ENCODE measurements around the gene PRADC1. TPM values are rescaled to one million over a fixed set of nuclear protein-coding genes. Genes with fewer than 3 reads are reported as not detected.

Gene PRADC1
- total RNA-seq, 1 experiment from 2014 or later: 8.6 TPM

GRCh38 chr2:73264783-73265182 lies 31.7 kb upstream of the PRADC1 start:
- BruUV-seq (replicated peaks): no TSS peak
- Histone ChIP-seq H3K27ac (ENCODE audit: low read depth, low read length) (no peak overlapping the region), H3K9ac (ENCODE audit: low read length) (no peak overlapping the region), H3K9me2 (ENCODE audit: insufficient read depth) (no peaks in the 10 kb centered on the region), H3K4me2 (ENCODE audit: low read length) (no peak overlapping the region), H3K79me2 (ENCODE audit: insufficient read depth, low read length) (peaks cover 30% of the 10 kb centered on the region), H3K36me3 (ENCODE audit: control insufficient read depth in 1 of 2, insufficient read depth in 2 of 2, low read length in 2 of 2) (peaks cover 12 to 17% of the 10 kb centered on the region in 2 experiments; a peak in 3 of 4 replicates), H4K20me1 (ENCODE audit: insufficient read depth) (no peaks in the 10 kb centered on the region), H3K4me1 (ENCODE audit: control insufficient read depth in 1 of 2, insufficient read depth in 2 of 2, low read length in 2 of 2) (peaks cover 8 to 27% of the 10 kb centered on the region in 2 experiments), H3K9me3 (ENCODE audit: control insufficient read depth in 1 of 2, insufficient read depth in 1 of 2, low read depth in 1 of 2, low read length in 2 of 2) (no peaks in the 10 kb centered on the region), H3K27me3 (ENCODE audit: insufficient read depth, low read length) (no peaks in the 10 kb centered on the region), H2AFZ (ENCODE audit: low read depth, low read length, poor library complexity, severe bottlenecking) (no peak overlapping the region), H3K4me3 (replicated peaks in 1 of 2; ENCODE audit: low read depth in 1 of 2, low read length in 2 of 2) (no peak overlapping the region)
- no peak for ATAC-seq
- no peak for TF ChIP-seq ELF1 (IDR thresholded peaks at IDR 0.05; ENCODE audit: borderline replicate concordance, low read depth)
- no peak for TF ChIP-seq CEBPB (IDR thresholded peaks at IDR 0.05; ENCODE audit: low read depth)
- TF ChIP-seq EZH2phosphoT487 (IDR thresholded peaks at IDR 0.05; ENCODE audit: borderline replicate concordance): no peak
- TF ChIP-seq POLR2AphosphoS5 (IDR thresholded peaks at IDR 0.05; ENCODE audit: low read depth, low read length): no peak
- TF ChIP-seq JUND (IDR thresholded peaks at IDR 0.05): no peak
- TF ChIP-seq FOSL1 (IDR thresholded peaks at IDR 0.05; ENCODE audit: low read depth): no peak
- TF ChIP-seq EGR1 (IDR thresholded peaks at IDR 0.05; ENCODE audit: low read depth): no peak
- no peak for TF ChIP-seq ZNF274 (IDR thresholded peaks at IDR 0.05; ENCODE audit: low read depth, low read length)
- no peak for TF ChIP-seq EZH2 (IDR thresholded peaks at IDR 0.05)
- no peak for TF ChIP-seq SRF (IDR thresholded peaks at IDR 0.05; ENCODE audit: low read depth)
- CTCF ChIA-PET: no interaction called here
- intact Hi-C loops (cut with micrococcal nuclease): no loop called here
- DNase-seq (ENCODE audit: low read depth, low spot score): no peak
- RAD21 ChIA-PET (ENCODE audit: low non-redundant PET in 1 of 2, low total read pairs in 2 of 2, uncharacterized antibody in 2 of 2, unreplicated experiment in 2 of 2): no interaction called here
- POLR2A ChIA-PET: no interaction called here

GRCh38 chr2:73264332-73264606 lies 31.2 kb upstream of the PRADC1 start:
- Histone ChIP-seq H3K36me3 (ENCODE audit: control insufficient read depth in 1 of 2, insufficient read depth in 2 of 2, low read length in 2 of 2) (peaks cover 16 to 22% of the 10 kb centered on the region in 2 experiments; a peak in 3 of 4 replicates), H3K9me2 (ENCODE audit: insufficient read depth) (no peaks in the 10 kb centered on the region), H2AFZ (ENCODE audit: low read depth, low read length, poor library complexity, severe bottlenecking) (no peak overlapping the region), H3K4me3 (replicated peaks in 1 of 2; ENCODE audit: low read depth in 1 of 2, low read length in 2 of 2) (no peak overlapping the region), H3K9ac (ENCODE audit: low read length) (no peak overlapping the region), H3K79me2 (ENCODE audit: insufficient read depth, low read length) (peaks cover 30% of the 10 kb centered on the region), H3K4me2 (ENCODE audit: low read length) (no peak overlapping the region), H3K4me1 (ENCODE audit: control insufficient read depth in 1 of 2, insufficient read depth in 2 of 2, low read length in 2 of 2) (peaks cover 8 to 24% of the 10 kb centered on the region in 2 experiments), H3K27me3 (ENCODE audit: insufficient read depth, low read length) (no peaks in the 10 kb centered on the region), H4K20me1 (ENCODE audit: insufficient read depth) (no peaks in the 10 kb centered on the region), H3K27ac (ENCODE audit: low read depth, low read length) (no peak overlapping the region), H3K9me3 (ENCODE audit: control insufficient read depth in 1 of 2, insufficient read depth in 1 of 2, low read depth in 1 of 2, low read length in 2 of 2) (no peaks in the 10 kb centered on the region)
- CTCF ChIA-PET: no interaction called here
- RAD21 ChIA-PET (ENCODE audit: low non-redundant PET in 1 of 2, low total read pairs in 2 of 2, uncharacterized antibody in 2 of 2, unreplicated experiment in 2 of 2): no interaction called here
- intact Hi-C loops (cut with micrococcal nuclease): no loop called here
- ATAC-seq (no peak), DNase-seq (ENCODE audit: low read depth, low spot score) (no peak)
- BruUV-seq (replicated peaks): no TSS peak
- POLR2A ChIA-PET: no interaction called here
- TF ChIP-seq EGR1 (IDR thresholded peaks at IDR 0.05; ENCODE audit: low read depth) (no peak), MAX (IDR thresholded peaks at IDR 0.05) (no peak), POLR2A (IDR thresholded peaks at IDR 0.05; ENCODE audit: borderline replicate concordance, extremely low read depth, insufficient read depth, insufficient read length) (no peak), CBX3 (IDR thresholded peaks at IDR 0.05; ENCODE audit: low read depth) (no peak), ZNF274 (IDR thresholded peaks at IDR 0.05; ENCODE audit: low read depth, low read length) (no peak), CEBPB (IDR thresholded peaks at IDR 0.05; ENCODE audit: low read depth) (no peak), YY1 (IDR thresholded peaks at IDR 0.05; ENCODE audit: extremely low read depth, insufficient replicate concordance, low read depth, low read length) (no peak), EZH2 (IDR thresholded peaks at IDR 0.05) (no peak), RAD21 (IDR thresholded peaks at IDR 0.05; ENCODE audit: low read depth) (no peak), SRF (IDR thresholded peaks at IDR 0.05; ENCODE audit: low read depth) (no peak), ZBTB33 (IDR thresholded peaks at IDR 0.05; ENCODE audit: extremely low read depth, insufficient replicate concordance, low read length) (no peak), SP1 (IDR thresholded peaks at IDR 0.05; ENCODE audit: low read depth) (no peak), POLR2AphosphoS5 (IDR thresholded peaks at IDR 0.05; ENCODE audit: low read depth, low read length) (no peak), JUND (IDR thresholded peaks at IDR 0.05) (no peak), SIN3A (IDR thresholded peaks at IDR 0.05; ENCODE audit: low read depth) (no peak), TCF7L2 (IDR thresholded peaks at IDR 0.05; ENCODE audit: borderline replicate concordance, extremely low read depth, insufficient read depth, insufficient read length) (no peak), ELF1 (IDR thresholded peaks at IDR 0.05; ENCODE audit: borderline replicate concordance, low read depth) (no peak)

Measured in HCT116 (cell line).